Left lung (tissue), 10 donors: ENCODE measurements around the gene ZNF366. TPM values are rescaled to one million over a fixed set of nuclear protein-coding genes. Genes with fewer than 3 reads are reported as not detected.

Source experiments
- ATAC-seq: fragments of 200-7000 bp; cut with Tn5 transposase; one replicate; pipeline ENCODE4 v1.9.1; 2020; ENCODE audit warnings: moderate library complexity
- DNase-seq, 4 donors: peaks; one replicate each; pipeline ENCODE4 v3.0.0-alpha.2; 2013 to 2020
- H3K27ac ChIP-seq, 2 donors: fragments of 200-600 bp; sonication (generic) in 1 of 2; one replicate each; pipeline versions ENCODE4 v1.5.0 to v1.8.0; 2020 to 2021
- H3K27me3 ChIP-seq, 2 donors: fragments of 200-600 bp; sonication (generic) in 1 of 2; one replicate each; pipeline versions ENCODE4 v1.5.0 to v1.8.0; 2020 to 2021
- H3K36me3 ChIP-seq, 2 donors: fragments of 200-600 bp; sonication (generic) in 1 of 2; one replicate each; pipeline versions ENCODE4 v1.5.0 to v1.8.0; 2020 to 2021
- H3K4me1 ChIP-seq, 2 donors: fragments of 200-600 bp; one replicate each; pipeline ENCODE4 v1.8.0; 2021
- H3K4me3 ChIP-seq, 2 donors: fragments of 200-600 bp; sonication (generic) in 1 of 2; one replicate each; pipeline versions ENCODE4 v1.5.0 to v1.8.0; 2020 to 2021; ENCODE audit warnings: mild to moderate bottlenecking in 1 of 2
- H3K9me3 ChIP-seq, 2 donors: fragments of 200-600 bp; sonication (generic) in 1 of 2; one replicate each; pipeline versions ENCODE4 v1.5.0 to v1.8.0; 2020 to 2021
- intact Hi-C, 2 donors: fragments of 100-400 bp; cut with DNase I; formaldehyde crosslinking; loops; one replicate each; pipeline versions ENCODE4 v1.11.2 to v1.14.2; 2022
- polyA plus RNA-seq, 6 donors: library from polyadenylated mRNA; unstranded; fragments of 120-200 nt; gene quantifications; one replicate each; pipeline ENCODE4 v1.2.1, GENCODE V29; 2013; ENCODE audit not compliant: insufficient read length in 6 of 6
- total RNA-seq, 2 donors: library from RNA; stranded (reverse); fragmentation: NEBNext Ultra II Directional; extraction: Animal tissue kit (Norgen Biotek cat#: 25700); gene quantifications; one replicate each; pipeline ENCODE4 v1.2.1, GENCODE V29; 2021
- TF ChIP-seq, protein P1 (sequence below), 2 donors: fragments of 200-600 bp; sonication (generic) in 1 of 2; IDR thresholded peaks; one replicate each; pipeline versions ENCODE4 v1.5.0 to v1.8.0; 2021; ENCODE audit warnings: antibody characterized with exemption in 2 of 2
- donor health status: DM: no; HTN: yes; CAD: no.
- donor health status: DM: no; HTN: no; CAD: no.

The ZNF366 gene
- total and polyA plus RNA-seq, 8 donors = 3.2 to 5.6 (median 4.0) TPM

DNA sequence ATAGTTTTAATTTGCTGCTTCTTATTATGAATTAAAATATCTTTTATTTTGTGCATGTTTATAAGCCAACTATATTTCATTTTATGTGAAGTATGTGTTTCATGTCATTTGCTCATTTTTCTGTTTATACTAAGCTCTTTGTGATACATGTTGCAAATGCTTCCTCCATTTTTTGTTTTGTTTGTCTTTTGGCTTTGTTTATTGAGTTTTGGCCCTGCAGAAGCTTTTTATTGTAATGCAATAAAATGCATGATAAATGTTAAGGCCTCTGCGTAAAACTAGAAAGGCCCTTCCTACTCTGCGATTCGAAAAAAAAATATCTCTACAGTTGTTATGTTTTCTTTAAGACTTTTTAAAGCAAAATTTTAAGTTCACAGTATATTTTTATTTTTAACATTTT is 9.4 kb downstream of the ZNF366 start:
- Histone ChIP-seq H3K9me3 (no peaks in the 10 kb centered on the region), H3K36me3 (no peaks in the 10 kb centered on the region), H3K27ac (no peak overlapping the region), H3K4me1 (no peaks in the 10 kb centered on the region), H3K4me3 (no peak overlapping the region), H3K27me3 (no peaks in the 10 kb centered on the region)
- TF ChIP-seq, protein P1, sequence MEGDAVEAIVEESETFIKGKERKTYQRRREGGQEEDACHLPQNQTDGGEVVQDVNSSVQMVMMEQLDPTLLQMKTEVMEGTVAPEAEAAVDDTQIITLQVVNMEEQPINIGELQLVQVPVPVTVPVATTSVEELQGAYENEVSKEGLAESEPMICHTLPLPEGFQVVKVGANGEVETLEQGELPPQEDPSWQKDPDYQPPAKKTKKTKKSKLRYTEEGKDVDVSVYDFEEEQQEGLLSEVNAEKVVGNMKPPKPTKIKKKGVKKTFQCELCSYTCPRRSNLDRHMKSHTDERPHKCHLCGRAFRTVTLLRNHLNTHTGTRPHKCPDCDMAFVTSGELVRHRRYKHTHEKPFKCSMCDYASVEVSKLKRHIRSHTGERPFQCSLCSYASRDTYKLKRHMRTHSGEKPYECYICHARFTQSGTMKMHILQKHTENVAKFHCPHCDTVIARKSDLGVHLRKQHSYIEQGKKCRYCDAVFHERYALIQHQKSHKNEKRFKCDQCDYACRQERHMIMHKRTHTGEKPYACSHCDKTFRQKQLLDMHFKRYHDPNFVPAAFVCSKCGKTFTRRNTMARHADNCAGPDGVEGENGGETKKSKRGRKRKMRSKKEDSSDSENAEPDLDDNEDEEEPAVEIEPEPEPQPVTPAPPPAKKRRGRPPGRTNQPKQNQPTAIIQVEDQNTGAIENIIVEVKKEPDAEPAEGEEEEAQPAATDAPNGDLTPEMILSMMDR (IDR thresholded peaks at IDR 0.05) = no peak
- DNase-seq = no peak
- intact Hi-C loops = no loop called here
- ATAC-seq = no peak

DNA sequence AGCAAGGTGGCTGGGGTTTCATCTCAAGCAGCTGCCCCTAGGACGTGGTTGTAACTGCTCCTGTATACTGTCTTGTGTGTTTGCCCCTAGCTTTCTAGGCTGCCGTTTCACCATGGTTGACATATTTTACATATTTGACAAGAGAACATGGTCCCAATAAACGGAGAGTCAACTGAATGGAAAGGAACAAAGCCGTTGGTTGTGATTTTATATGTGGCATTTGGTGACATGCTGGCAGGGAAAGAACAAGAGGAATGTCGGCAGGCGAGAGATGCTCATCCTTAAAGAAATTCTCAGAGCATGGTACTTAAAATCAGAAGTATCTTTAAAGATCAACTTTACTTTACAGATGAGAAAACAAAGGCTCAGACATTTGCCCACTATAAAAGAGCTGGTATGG is 11.8 kb downstream of the ZNF366 start:
- intact Hi-C loops = no loop called here
- no peak for DNase-seq
- H3K27ac ChIP-seq = no peak overlapping the region

DNA sequence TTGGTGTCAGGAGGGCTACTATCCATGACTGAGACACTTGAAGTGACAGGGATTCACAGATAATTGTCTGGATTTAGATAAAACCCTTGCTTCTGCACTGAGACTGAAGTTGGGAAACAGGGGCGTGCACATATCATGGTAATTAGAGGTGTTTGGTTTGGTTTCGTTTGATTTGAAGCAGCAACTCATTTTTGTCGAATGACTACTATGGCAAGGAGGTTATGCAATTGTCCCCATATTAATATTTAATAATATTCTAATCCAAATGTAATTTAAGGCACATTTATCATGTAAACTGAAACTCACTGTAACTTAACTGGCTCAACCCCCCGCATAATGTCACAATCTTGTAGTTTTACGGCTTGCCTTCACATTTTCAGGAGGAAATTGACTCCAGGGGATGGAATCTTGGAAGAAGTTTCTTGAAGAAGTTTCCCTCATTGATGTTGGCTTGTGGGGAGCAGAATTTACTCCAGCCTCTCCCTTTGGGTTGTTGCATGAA is 12.5 kb downstream of the ZNF366 start:
- no peaks in the 10 kb centered on the region for H3K27me3 ChIP-seq
- intact Hi-C loops = no loop called here
- H3K9me3 ChIP-seq = no peaks in the 10 kb centered on the region
- TF ChIP-seq, protein P1 (IDR thresholded peaks at IDR 0.05) = no peak
- ATAC-seq = peak; percentile 16
- no peak overlapping the region for H3K27ac ChIP-seq
- no peak overlapping the region for H3K4me3 ChIP-seq
- no peak for DNase-seq
- peaks cover 0 to 3% of the 10 kb centered on the region in 2 donors for H3K36me3 ChIP-seq
- no peaks in the 10 kb centered on the region for H3K4me1 ChIP-seq

More for the DNA sequence above, 11.8 kb downstream of the ZNF366 start:
- ATAC-seq = no peak
- H3K36me3 ChIP-seq = peaks cover 0 to 1% of the 10 kb centered on the region in 2 donors
- TF ChIP-seq, protein P1 (IDR thresholded peaks at IDR 0.05) = no peak
- no peaks in the 10 kb centered on the region for H3K4me1 ChIP-seq
- H3K4me3 ChIP-seq = no peak overlapping the region
- H3K27me3 ChIP-seq = no peaks in the 10 kb centered on the region
- H3K9me3 ChIP-seq = no peaks in the 10 kb centered on the region

DNA sequence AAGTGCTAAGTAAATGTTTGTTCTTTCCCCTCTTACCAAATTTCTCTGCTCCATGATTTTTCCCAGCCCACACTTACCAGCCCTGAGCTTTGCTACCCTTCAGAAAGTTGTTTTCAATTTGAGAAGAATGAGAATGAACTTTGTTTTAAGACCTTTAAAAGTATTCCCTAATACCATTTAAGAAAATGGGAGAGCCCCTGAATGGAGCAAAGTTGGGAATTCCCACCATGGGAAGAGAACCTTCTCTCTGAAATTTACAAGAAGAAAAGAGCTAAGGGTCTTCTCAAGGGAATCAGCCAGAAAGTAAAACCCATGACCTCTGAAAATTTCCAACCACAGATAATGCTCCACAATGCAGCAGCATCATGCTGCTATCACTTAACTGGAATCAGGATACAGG is 17.7 kb downstream of the ZNF366 start:
- ATAC-seq (no peak), DNase-seq (no peak)
- TF ChIP-seq, protein P1 (IDR thresholded peaks at IDR 0.05) = no peak
- H3K4me1 ChIP-seq = peaks cover 0 to 7% of the 10 kb centered on the region in 2 donors
- H3K27ac ChIP-seq = peak overlapping the region in 1 of 2 donors; percentile 2
- H3K4me3 ChIP-seq = no peak overlapping the region
- H3K9me3 ChIP-seq = no peaks in the 10 kb centered on the region
- H3K27me3 ChIP-seq = no peaks in the 10 kb centered on the region
- H3K36me3 ChIP-seq = peaks cover 0 to 3% of the 10 kb centered on the region in 2 donors
- intact Hi-C loops = no loop called here

DNA sequence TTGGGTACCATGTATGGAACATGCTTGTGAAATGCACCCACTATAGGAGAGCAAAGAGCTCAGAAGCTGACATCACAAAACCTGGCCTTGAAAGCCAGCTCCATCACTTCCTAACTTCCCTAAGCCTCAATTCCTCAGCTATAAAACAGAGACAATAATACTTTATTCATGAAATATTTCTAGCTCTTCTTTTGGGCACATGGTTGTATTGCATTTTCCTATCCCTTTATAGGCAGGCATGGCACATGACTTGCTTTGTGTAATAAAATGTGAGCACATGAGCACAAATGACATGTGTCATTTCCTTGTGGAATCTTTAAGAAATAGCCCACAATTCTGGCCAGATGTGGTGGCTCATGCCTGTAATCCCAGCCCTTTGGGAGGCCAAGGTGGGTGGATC is 18.5 kb downstream of the ZNF366 start:
- intact Hi-C loops = no loop called here
- H3K4me1 ChIP-seq = peaks cover 0 to 7% of the 10 kb centered on the region in 2 donors
- no peak for ATAC-seq

More for the DNA sequence above, 18.5 kb downstream of the ZNF366 start:
- Histone ChIP-seq H3K27ac (no peak overlapping the region), H3K27me3 (no peaks in the 10 kb centered on the region), H3K9me3 (no peaks in the 10 kb centered on the region), H3K4me3 (no peak overlapping the region), H3K36me3 (peaks cover 0 to 3% of the 10 kb centered on the region in 2 donors)
- TF ChIP-seq, protein P1 (IDR thresholded peaks at IDR 0.05) = no peak
- DNase-seq = no peak
